Lower leg skin (tissue), 4 donors: ENCODE results near the gene ASCC1. TPM values are rescaled to one million over a fixed set of nuclear protein-coding genes. Genes with fewer than 3 reads are reported as not detected.
A peak's percentile ranks its signal among the peaks of the same experiment; 100 is the strongest.

Source experiments
- DNase-seq, 2 donors: peaks; one replicate each; pipeline ENCODE4 v3.0.0-alpha.2; 2019; ENCODE audit warnings: low spot score in 2 of 2
- H3K4me3 ChIP-seq: fragments of 200-600 bp; sonication (generic); 2 replicates; pipeline ENCODE4 v1.5.1; 2017; ENCODE audit warnings: mild to moderate bottlenecking, low read depth; ENCODE audit not compliant: poor library complexity, severe bottlenecking
- POLR2A ChIP-seq, 2 donors: fragments of 450-650 bp; IDR thresholded peaks; one replicate each; pipeline ENCODE4 v1.6.1; 2016 to 2017; ENCODE audit warnings: antibody characterized with exemption in 2 of 2, mild to moderate bottlenecking in 1 of 2, moderate library complexity in 1 of 2
- WGBS, 2 donors: methylation state at CpG; one replicate each; pipeline ENCODE4 v1.1.5; 2018; 5-methylcytosine and 5-hydroxymethylcytosine counted together
- intact Hi-C: fragments of 100-400 bp; cut with DNase I; formaldehyde crosslinking; loops from one replicate; pipeline ENCODE4 v1.15.0; 2023; ENCODE audit warnings: low total_unique reads
- total RNA-seq, 4 donors: library from RNA; depleted of rRNA; stranded (reverse); fragments of >200 nt; gene quantifications; one replicate each; pipeline ENCODE4 v1.1.0, GENCODE V29; 2016
- TF ChIP-seq, protein P1 (sequence below), 3 donors: fragments of 450-650 bp; IDR thresholded peaks; one replicate each; pipeline ENCODE4 v1.5.1; 2016; ENCODE audit warnings: antibody characterized with exemption in 3 of 3, mild to moderate bottlenecking in 3 of 3, moderate library complexity in 2 of 3

The ASCC1 gene
- total RNA-seq, 4 donors from 2014 or later, result 17.7 to 33.3 (median 23.1) TPM

- WGBS, 2 donors, result 90 to 93% methylated on average over 2 of the region's 2 CpGs
- DNase-seq, result no peak
- no peak overlapping the region for H3K4me3 ChIP-seq
- intact Hi-C loops, result no loop called here
- TF ChIP-seq, protein P1, sequence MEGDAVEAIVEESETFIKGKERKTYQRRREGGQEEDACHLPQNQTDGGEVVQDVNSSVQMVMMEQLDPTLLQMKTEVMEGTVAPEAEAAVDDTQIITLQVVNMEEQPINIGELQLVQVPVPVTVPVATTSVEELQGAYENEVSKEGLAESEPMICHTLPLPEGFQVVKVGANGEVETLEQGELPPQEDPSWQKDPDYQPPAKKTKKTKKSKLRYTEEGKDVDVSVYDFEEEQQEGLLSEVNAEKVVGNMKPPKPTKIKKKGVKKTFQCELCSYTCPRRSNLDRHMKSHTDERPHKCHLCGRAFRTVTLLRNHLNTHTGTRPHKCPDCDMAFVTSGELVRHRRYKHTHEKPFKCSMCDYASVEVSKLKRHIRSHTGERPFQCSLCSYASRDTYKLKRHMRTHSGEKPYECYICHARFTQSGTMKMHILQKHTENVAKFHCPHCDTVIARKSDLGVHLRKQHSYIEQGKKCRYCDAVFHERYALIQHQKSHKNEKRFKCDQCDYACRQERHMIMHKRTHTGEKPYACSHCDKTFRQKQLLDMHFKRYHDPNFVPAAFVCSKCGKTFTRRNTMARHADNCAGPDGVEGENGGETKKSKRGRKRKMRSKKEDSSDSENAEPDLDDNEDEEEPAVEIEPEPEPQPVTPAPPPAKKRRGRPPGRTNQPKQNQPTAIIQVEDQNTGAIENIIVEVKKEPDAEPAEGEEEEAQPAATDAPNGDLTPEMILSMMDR (IDR thresholded peaks at IDR 0.05), result no peak
These were observed 123.1 kb downstream of the ASCC1 start for GRCh38 chr10:72092987-72093386.

- TF ChIP-seq, protein P1 (IDR thresholded peaks at IDR 0.05), result no peak
- TF ChIP-seq POLR2A (IDR thresholded peaks at IDR 0.05), result no peak
- intact Hi-C loops, result no loop called here
These were observed 123.7 kb downstream of the ASCC1 start for GRCh38 chr10:72092171-72092924.

GRCh38 chr10:72090326-72090725 lies 125.8 kb downstream of the ASCC1 start:
- intact Hi-C loops, result no loop called here
- 95 to 100% methylated on average over 3 of the region's 3 CpGs for WGBS, 2 donors
- TF ChIP-seq, protein P1 (IDR thresholded peaks at IDR 0.05), result no peak
- no peak for TF ChIP-seq POLR2A (IDR thresholded peaks at IDR 0.05)
- H3K4me3 ChIP-seq, result no peak overlapping the region
- DNase-seq, result no peak

More at GRCh38 chr10:72092171-72092924, 123.7 kb downstream of the ASCC1 start:
- 86 to 93% methylated on average over 8 of the region's 8 CpGs for WGBS, 2 donors
- H3K4me3 ChIP-seq, result no peak overlapping the region
- no peak for DNase-seq

GRCh38 chr10:72089618-72090017 lies 126.5 kb downstream of the ASCC1 start:
- H3K4me3 ChIP-seq, result no peak overlapping the region
- no peak for DNase-seq
- intact Hi-C loops, result no loop called here
- TF ChIP-seq, protein P1 (IDR thresholded peaks at IDR 0.05), result no peak
- TF ChIP-seq POLR2A (IDR thresholded peaks at IDR 0.05), result no peak
- WGBS, 2 donors, result 70 to 76% methylated on average over 6 of the region's 6 CpGs

DNA sequence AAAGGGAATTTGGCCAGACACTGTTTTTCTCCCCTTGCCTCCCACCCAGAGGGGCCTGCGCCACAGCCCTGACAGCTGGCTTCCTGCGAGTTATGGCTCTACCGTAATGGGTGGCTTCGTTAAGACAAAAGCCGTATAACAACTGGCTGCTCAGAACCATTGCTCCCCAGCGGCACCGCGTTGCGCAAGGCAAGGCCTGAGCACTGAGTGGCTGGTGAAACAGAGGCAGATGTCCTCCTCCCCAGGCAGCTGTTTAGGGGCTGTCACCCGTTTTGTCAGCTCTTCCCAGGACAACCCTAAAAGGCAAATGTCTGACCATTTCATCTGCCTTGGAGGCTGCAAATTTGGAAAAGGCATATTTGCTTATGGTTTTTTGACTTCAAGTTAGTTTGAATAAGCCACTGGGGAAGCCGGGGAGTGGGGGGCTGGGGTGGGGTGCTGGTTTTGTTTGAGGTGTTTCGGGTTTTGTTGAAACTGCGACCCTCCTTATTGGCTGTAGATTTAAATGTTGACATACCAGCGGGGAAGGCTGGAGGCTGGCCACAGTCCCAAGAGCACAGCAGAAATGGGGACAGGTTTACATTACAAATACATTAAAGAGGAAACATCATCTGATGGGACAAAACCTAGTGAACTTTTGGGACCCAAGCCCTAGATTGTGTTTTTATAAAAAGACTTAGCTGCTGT lies 127.0 kb downstream of the ASCC1 start:
- WGBS, 2 donors, result 54 to 82% methylated on average over 14 of the region's 14 CpGs
- DNase-seq, result peak in 1 of 2 donors; percentile 87
- H3K4me3 ChIP-seq, result no peak overlapping the region

More for the DNA sequence above, 127.0 kb downstream of the ASCC1 start:
- TF ChIP-seq, protein P1 (IDR thresholded peaks at IDR 0.05), result no peak
- no peak for TF ChIP-seq POLR2A (IDR thresholded peaks at IDR 0.05)
- intact Hi-C loops, result no loop called here
